Neural progenitor cell (in vitro differentiated cells): Measurements from ENCODE around the gene SLC13A4. TPM values are rescaled to one million over a fixed set of nuclear protein-coding genes. Genes with fewer than 3 reads are reported as not detected.

ENCODE experiments used
- DNase-seq: peaks from one replicate; pipeline ENCODE4 v3.0.0-alpha.2; 2016; ENCODE audit warnings: low spot score
- H2AFZ ChIP-seq: fragments of 200-600 bp; sonication (generic); replicated peaks from 2 replicates; pipeline ENCODE4 v1.6.1; 2016; ENCODE audit warnings: antibody characterized with exemption
- H3F3A ChIP-seq: fragments of 200-600 bp; sonication (generic); 2 replicates; pipeline ENCODE4 v1.6.1; 2016; ENCODE audit warnings: antibody characterized with exemption, low read depth
- H3K27ac ChIP-seq: fragments of 200-600 bp; sonication (generic); 2 replicates; pipeline ENCODE4 v1.5.1; 2016; ENCODE audit warnings: mild to moderate bottlenecking
- H3K27me3 ChIP-seq: fragments of 200-600 bp; sonication (generic); 2 replicates; pipeline ENCODE4 v1.6.1; 2016; ENCODE audit warnings: mild to moderate bottlenecking, moderate library complexity
- H3K36me3 ChIP-seq: fragments of 200-600 bp; sonication (generic); 2 replicates; pipeline ENCODE4 v1.5.1; 2016
- H3K4me1 ChIP-seq: fragments of 200-600 bp; sonication (generic); 2 replicates; pipeline ENCODE4 v1.6.1; 2016; ENCODE audit warnings: mixed run types
- H3K4me2 ChIP-seq: fragments of 200-600 bp; sonication (generic); 2 replicates; pipeline ENCODE4 v1.6.1; 2016
- H3K4me3 ChIP-seq: fragments of 200-600 bp; sonication (generic); 2 replicates; pipeline ENCODE4 v1.5.1; 2016
- H3K79me2 ChIP-seq: fragments of 200-600 bp; sonication (generic); 2 replicates; pipeline ENCODE4 v1.6.1; 2016; ENCODE audit warnings: low read depth
- H3K9ac ChIP-seq: fragments of 200-600 bp; sonication (generic); 2 replicates; pipeline ENCODE4 v1.6.1; 2016
- H3K9me3 ChIP-seq: fragments of 200-600 bp; sonication (generic); 2 replicates; pipeline ENCODE4 v1.5.1; 2016; ENCODE audit warnings: low read depth
- H4K20me1 ChIP-seq: fragments of 200-600 bp; sonication (generic); 2 replicates; pipeline ENCODE4 v1.6.1; 2016; ENCODE audit warnings: low read depth
- H3K27ac Mint-ChIP-seq: 3 replicates; pipeline ENCODE4 v1.8.0; 2021; ENCODE audit warnings: mixed read lengths
- H3K27me3 Mint-ChIP-seq: 2 replicates; pipeline ENCODE4 v1.8.0; 2022; ENCODE audit warnings: low read depth, mild to moderate bottlenecking, inconsistent platforms, moderate library complexity, mixed read lengths; ENCODE audit not compliant: insufficient read depth
- H3K36me3 Mint-ChIP-seq: 3 replicates; pipeline ENCODE4 v1.8.0; 2021; ENCODE audit warnings: mixed read lengths
- H3K4me1 Mint-ChIP-seq: 3 replicates; pipeline ENCODE4 v1.8.0; 2021; ENCODE audit warnings: mixed read lengths
- H3K4me3 Mint-ChIP-seq: 3 replicates; pipeline ENCODE4 v1.8.0; 2021; ENCODE audit warnings: mild to moderate bottlenecking, moderate library complexity, mixed read lengths
- H3K9me3 Mint-ChIP-seq: 3 replicates; pipeline ENCODE4 v1.8.0; 2020; ENCODE audit warnings: mixed read lengths
- CTCF ChIP-seq: fragments of 200-600 bp; sonication (generic); IDR thresholded peaks from 2 replicates; pipeline ENCODE4 v1.5.1; 2017; ENCODE audit warnings: antibody characterized with exemption, mild to moderate bottlenecking
- EZH2 ChIP-seq: fragments of 200-600 bp; sonication (generic); IDR thresholded peaks from 2 replicates; pipeline ENCODE4 v1.6.1; 2017; ENCODE audit warnings: antibody characterized with exemption, mild to moderate bottlenecking, moderate library complexity
- EZH2phosphoT487 ChIP-seq: fragments of 200-600 bp; sonication (generic); IDR thresholded peaks from 2 replicates; pipeline ENCODE4 v1.6.1; 2017; ENCODE audit warnings: antibody characterized with exemption
- total RNA-seq: library from RNA; depleted of rRNA; stranded (reverse); fragments of >200 nt; gene quantifications from 2 replicates; pipeline ENCODE4 v1.2.3, GENCODE V29; 2015; ENCODE audit warnings: low replicate concordance

Gene SLC13A4
- total RNA-seq, 1 donor from 2014 or later: 0.28 TPM

GRCh38 chr7:135718794-135719437 lies 9.1 kb downstream of the SLC13A4 start:
- Histone ChIP-seq H3K4me1 (peaks cover 18% of the 10 kb centered on the region), H3K4me3 (peak overlapping the region; percentile 21), H3F3A (no peaks in the 10 kb centered on the region), H3K9me3 (no peaks in the 10 kb centered on the region), H3K36me3 (no peaks in the 10 kb centered on the region), H3K27ac (no peak overlapping the region), H4K20me1 (no peaks in the 10 kb centered on the region), H3K4me2 (peak overlapping the region; percentile 58), H2AFZ (peak overlapping the region; percentile 38), H3K27me3 (no peaks in the 10 kb centered on the region), H3K79me2 (no peaks in the 10 kb centered on the region), H3K9ac (no peak overlapping the region)
- peak overlapping the region; percentile 87 for H3K27ac Mint-ChIP-seq
- TF ChIP-seq EZH2phosphoT487 (no peak), CTCF (no peak), EZH2 (no peak)
- peaks cover 51% of the 10 kb centered on the region for H3K4me1 Mint-ChIP-seq
- peak; percentile 72 for DNase-seq
- no peaks in the 10 kb centered on the region for H3K9me3 Mint-ChIP-seq
- H3K4me3 Mint-ChIP-seq: peak overlapping the region; percentile 27
- H3K36me3 Mint-ChIP-seq: no peaks in the 10 kb centered on the region
- peaks cover 12% of the 10 kb centered on the region for H3K27me3 Mint-ChIP-seq

GRCh38 chr7:135718219-135718618 lies 9.8 kb downstream of the SLC13A4 start:
- H3K27ac Mint-ChIP-seq: no peak overlapping the region
- H3K36me3 Mint-ChIP-seq: no peaks in the 10 kb centered on the region
- no peaks in the 10 kb centered on the region for H3K27me3 ChIP-seq
- H3F3A ChIP-seq: no peaks in the 10 kb centered on the region
- no peak for TF ChIP-seq EZH2
- no peak for TF ChIP-seq EZH2phosphoT487
- TF ChIP-seq CTCF: no peak
- H3K4me3 ChIP-seq: no peak overlapping the region
- no peaks in the 10 kb centered on the region for H3K9me3 Mint-ChIP-seq
- no peaks in the 10 kb centered on the region for H3K79me2 ChIP-seq
- DNase-seq: no peak
- H4K20me1 ChIP-seq: no peaks in the 10 kb centered on the region
- no peaks in the 10 kb centered on the region for H3K9me3 ChIP-seq
- H3K27me3 Mint-ChIP-seq: peaks cover 10% of the 10 kb centered on the region
- peaks cover 18% of the 10 kb centered on the region for H3K4me1 ChIP-seq
- H3K4me3 Mint-ChIP-seq: no peak overlapping the region
- peaks cover 47% of the 10 kb centered on the region for H3K4me1 Mint-ChIP-seq
- H3K36me3 ChIP-seq: no peaks in the 10 kb centered on the region
- H3K4me2 ChIP-seq: no peak overlapping the region
- H3K27ac ChIP-seq: no peak overlapping the region
- no peak overlapping the region for H3K9ac ChIP-seq
- no peak overlapping the region for H2AFZ ChIP-seq

GRCh38 chr7:135717693-135718092 lies 10.3 kb downstream of the SLC13A4 start:
- H3K9me3 ChIP-seq: no peaks in the 10 kb centered on the region
- H3K9ac ChIP-seq: no peak overlapping the region
- H4K20me1 ChIP-seq: no peaks in the 10 kb centered on the region
- TF ChIP-seq CTCF: no peak
- TF ChIP-seq EZH2phosphoT487: no peak
- TF ChIP-seq EZH2: no peak
- no peaks in the 10 kb centered on the region for H3K27me3 ChIP-seq
- H3K4me1 ChIP-seq: peaks cover 18% of the 10 kb centered on the region
- H3K36me3 ChIP-seq: no peaks in the 10 kb centered on the region
- no peak overlapping the region for H3K27ac ChIP-seq
- H3K27ac Mint-ChIP-seq: no peak overlapping the region
- H3K4me1 Mint-ChIP-seq: peaks cover 52% of the 10 kb centered on the region
- H3K4me3 ChIP-seq: no peak overlapping the region
- no peak for DNase-seq
- H3K9me3 Mint-ChIP-seq: no peaks in the 10 kb centered on the region
- H3F3A ChIP-seq: no peaks in the 10 kb centered on the region
- H3K4me3 Mint-ChIP-seq: no peak overlapping the region
- H2AFZ ChIP-seq: no peak overlapping the region
- H3K4me2 ChIP-seq: no peak overlapping the region
- no peaks in the 10 kb centered on the region for H3K79me2 ChIP-seq
- no peaks in the 10 kb centered on the region for H3K36me3 Mint-ChIP-seq
- H3K27me3 Mint-ChIP-seq: peaks cover 10% of the 10 kb centered on the region
